Measurements from ENCODE around the gene ARSB. TPM values are rescaled to one million over a fixed set of nuclear protein-coding genes. Genes with fewer than 3 reads are reported as not detected.
A peak's percentile ranks its signal among the peaks of the same experiment; 100 is the strongest.

ARSB gene
- polyA plus RNA-seq, 6 donors from 2014 or later: 4.1 to 6.8 (median 5.4) TPM

DNA sequence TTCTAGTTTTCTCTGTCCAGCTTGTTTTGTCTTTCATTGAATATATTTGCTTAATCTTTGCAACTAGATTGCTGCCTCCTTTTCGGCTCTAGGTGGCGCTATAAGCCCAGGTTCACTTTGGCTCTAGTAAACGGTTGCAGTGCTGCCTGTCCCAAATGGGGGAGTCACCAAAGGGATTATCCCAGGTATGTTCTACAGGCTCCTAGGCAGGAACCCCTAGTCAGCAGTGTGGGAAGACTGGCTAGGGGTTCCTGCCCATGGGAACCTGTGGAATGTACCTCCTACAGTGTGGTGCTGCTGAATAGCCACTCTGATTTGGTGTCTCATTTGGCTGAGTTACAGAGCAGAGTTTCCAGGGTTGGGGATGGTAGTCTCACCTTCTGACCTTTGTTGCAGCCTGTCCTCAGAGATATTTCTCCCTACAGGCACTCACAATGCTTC lies 85.2 kb downstream of the ARSB start:
- DNase-seq: no peak
- ATAC-seq (ENCODE audit: low read depth in 2 of 2): no peak
- Mint-ChIP-seq H3K4me3 (no peak overlapping the region), H3K27me3 (no peaks in the 10 kb centered on the region), H3K36me3 (peaks cover 11 to 31% of the 10 kb centered on the region in 2 donors), H3K4me1 (peaks cover under 1 to 10% (median 5%) of the 10 kb centered on the region in 3 donors), H3K9me3 (peaks cover 9 to 23% (median 15%) of the 10 kb centered on the region in 7 donors), H3K27ac (no peak overlapping the region)

- Mint-ChIP-seq H3K9me3 (peaks cover 9 to 21% (median 14%) of the 10 kb centered on the region in 7 donors), H3K4me1 (peaks cover 15 to 22% (median 18%) of the 10 kb centered on the region in 3 donors), H3K27me3 (no peaks in the 10 kb centered on the region), H3K27ac (peak overlapping the region in 1 of 6 donors; percentile 58), H3K4me3 (no peak overlapping the region), H3K36me3 (peaks cover 16 to 28% of the 10 kb centered on the region in 2 donors)
- DNase-seq: no peak
- ATAC-seq (ENCODE audit: low read depth in 2 of 2): no peak
Observed at GRCh38 chr5:78896132-78896531, 89.0 kb downstream of the ARSB start.

DNA sequence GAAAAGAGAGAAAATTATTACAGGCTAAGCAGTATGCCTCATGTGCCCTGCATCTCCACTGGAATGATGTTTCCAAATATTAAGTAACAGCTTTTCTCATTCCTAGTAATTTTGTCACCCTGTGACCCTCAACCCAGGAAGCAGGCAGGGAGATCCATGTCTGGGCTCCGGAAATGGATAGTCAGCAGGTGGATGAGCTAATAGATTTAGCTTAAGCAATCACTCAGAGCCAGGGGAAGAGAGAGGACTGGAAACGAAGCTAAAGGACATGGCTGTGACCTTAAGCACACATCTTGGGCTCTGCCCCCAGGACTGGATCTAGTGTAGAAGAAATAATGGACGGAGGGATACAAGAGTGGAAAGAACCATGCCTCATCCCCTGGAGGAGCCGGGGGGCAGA lies 89.5 kb downstream of the ARSB start:
- Mint-ChIP-seq H3K4me3 (no peak overlapping the region), H3K4me1 (peaks cover 15 to 23% (median 22%) of the 10 kb centered on the region in 3 donors), H3K36me3 (peaks cover 16 to 22% of the 10 kb centered on the region in 2 donors), H3K27me3 (no peaks in the 10 kb centered on the region), H3K27ac (peak overlapping the region in 1 of 6 donors; percentile 58), H3K9me3 (peaks cover 6 to 21% (median 13%) of the 10 kb centered on the region in 7 donors)
- DNase-seq: no peak
- ATAC-seq (ENCODE audit: low read depth in 2 of 2): no peak

GRCh38 chr5:78893940-78894677 lies 91.0 kb downstream of the ARSB start:
- Mint-ChIP-seq H3K27me3 (no peaks in the 10 kb centered on the region), H3K4me3 (no peak overlapping the region), H3K4me1 (peaks cover 25 to 33% (median 25%) of the 10 kb centered on the region in 3 donors), H3K27ac (peak overlapping the region in 2 of 6 donors; percentile 73 to 80), H3K9me3 (peaks cover 3 to 9% (median 5%) of the 10 kb centered on the region in 7 donors), H3K36me3 (peaks cover 9 to 13% of the 10 kb centered on the region in 2 donors)
- no peak for ATAC-seq (ENCODE audit: low read depth in 2 of 2)
- no peak for DNase-seq

DNA sequence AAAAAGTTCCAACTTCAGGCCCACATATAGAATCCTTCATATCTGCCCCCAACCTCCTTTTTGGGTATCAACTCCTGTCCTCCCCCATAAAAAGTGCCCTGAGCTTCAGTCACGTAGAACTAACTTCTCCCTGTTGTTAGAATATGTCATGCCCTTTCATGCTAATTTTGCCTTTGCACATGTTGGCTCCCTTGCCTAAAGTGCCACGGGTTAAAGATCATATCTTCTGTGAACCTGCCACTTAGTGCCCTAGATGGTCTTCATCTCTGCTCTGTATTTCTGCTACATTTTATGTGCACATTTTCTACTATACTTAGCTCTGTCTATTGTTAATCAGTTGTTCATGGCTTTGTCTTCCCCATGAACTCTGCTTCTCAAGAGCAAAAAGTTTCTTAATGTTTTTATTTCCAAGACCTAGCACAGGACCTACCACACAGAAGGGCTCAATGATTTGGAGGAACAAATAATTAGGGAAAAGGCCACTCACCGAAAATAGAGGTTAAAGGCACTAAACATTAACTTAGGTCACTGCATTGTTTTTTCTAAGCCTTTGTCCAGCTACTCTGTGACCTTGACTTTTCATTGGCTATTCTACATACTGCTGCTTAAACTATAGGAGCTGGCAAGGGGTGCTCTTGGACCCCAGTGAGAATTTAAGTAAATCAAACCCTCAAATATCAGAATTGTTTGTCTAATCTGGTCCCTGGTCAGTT lies 94.3 kb downstream of the ARSB start:
- Mint-ChIP-seq H3K4me3 (no peak overlapping the region), H3K4me1 (peaks cover 38 to 62% (median 55%) of the 10 kb centered on the region in 3 donors), H3K9me3 (peaks cover 0 to 2% (median 0%) of the 10 kb centered on the region in 7 donors), H3K27me3 (no peaks in the 10 kb centered on the region), H3K27ac (no peak overlapping the region), H3K36me3 (peaks cover 5% of the 10 kb centered on the region in 2 donors)
- DNase-seq: no peak
- no peak for ATAC-seq (ENCODE audit: low read depth in 2 of 2)

DNA sequence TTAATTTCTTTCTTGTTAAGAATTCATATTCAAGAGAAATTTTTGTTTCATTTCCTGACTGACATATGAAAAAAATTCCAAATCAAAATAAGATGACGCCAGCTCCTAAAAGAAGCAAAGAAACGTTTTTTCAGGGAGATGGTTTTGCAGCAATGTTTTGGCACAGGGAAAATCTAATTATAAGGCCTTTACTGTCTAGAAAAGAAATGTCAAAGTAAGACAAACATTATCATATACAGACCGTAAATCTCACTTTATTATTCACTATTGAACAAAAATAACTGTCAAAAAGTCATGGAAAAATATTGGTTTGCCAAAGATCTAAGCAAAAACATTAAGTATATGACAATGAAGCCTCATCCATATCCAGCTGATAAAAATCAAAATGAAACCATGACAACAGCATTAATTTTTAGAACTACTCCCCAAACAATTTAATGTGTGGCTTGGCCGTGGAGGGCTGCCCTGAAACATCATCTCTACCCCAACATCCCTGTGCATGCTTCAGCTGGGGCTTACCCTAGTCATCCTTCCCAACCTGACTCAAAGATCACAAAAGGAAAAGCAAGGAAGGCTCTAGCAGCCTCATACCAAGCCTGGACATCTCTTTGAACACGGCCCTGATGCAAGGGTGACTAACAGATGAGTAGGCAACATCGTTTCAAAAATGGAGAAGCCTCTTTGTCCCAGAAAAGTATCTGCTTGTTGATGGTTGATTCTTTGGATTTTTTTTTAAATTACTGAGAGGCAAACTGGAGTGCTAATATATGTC lies 95.6 kb downstream of the ARSB start:
- Mint-ChIP-seq H3K36me3 (peaks cover 7 to 11% of the 10 kb centered on the region in 2 donors), H3K9me3 (peaks cover 0 to 2% (median 0%) of the 10 kb centered on the region in 7 donors), H3K27me3 (no peaks in the 10 kb centered on the region), H3K4me1 (peaks cover 28 to 57% (median 50%) of the 10 kb centered on the region in 3 donors), H3K27ac (peak overlapping the region in 1 of 6 donors; percentile 26), H3K4me3 (peak overlapping the region in 2 of 8 donors; percentile 12 to 36)
- DNase-seq (no peak), ATAC-seq (ENCODE audit: low read depth in 2 of 2) (no peak)

DNA sequence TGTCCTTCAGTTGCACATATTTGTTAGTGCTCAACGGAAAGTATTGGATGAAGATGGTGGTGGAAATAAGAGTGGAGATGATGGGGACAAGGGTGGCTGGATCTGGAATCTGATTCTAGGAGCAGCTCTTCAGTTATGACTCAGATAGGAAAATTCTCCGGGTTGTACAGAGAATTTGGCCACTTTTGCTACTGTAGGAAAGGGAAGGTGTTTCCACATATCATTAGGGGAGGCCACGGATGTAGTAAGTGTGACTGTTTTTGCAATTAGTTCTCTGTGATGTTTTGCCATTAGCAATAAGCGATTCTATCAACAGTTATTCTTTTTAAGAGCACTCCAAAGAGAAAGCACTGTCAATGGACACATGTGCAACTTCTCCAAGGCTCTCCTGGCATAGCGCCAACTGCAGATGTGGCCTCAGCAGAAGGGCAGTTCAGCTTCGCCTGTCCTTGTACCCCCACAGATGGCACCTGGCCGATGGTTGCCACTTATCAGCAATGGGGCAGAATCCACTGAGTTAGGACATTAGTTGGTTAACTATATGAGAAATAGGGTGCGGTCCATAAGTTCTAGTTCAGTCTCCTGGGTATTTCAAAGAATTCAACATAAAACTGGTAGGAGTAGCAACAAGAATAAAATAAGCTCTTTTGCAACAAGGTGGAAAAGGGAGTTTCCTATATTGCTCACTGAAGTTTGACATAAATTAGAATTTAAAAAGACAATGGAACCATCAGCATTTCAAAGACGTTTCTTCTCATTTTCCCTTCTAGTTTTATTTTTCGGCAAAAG lies 96.3 kb downstream of the ARSB start:
- no peak for DNase-seq
- Mint-ChIP-seq H3K4me1 (peaks cover 20 to 49% (median 42%) of the 10 kb centered on the region in 3 donors), H3K27ac (peak overlapping the region in 1 of 6 donors; percentile 16), H3K4me3 (peak overlapping the region in 2 of 8 donors; percentile 1 to 14), H3K27me3 (no peaks in the 10 kb centered on the region), H3K36me3 (peaks cover 8 to 11% of the 10 kb centered on the region in 2 donors), H3K9me3 (peaks cover 0 to 2% (median 0%) of the 10 kb centered on the region in 7 donors)
- no peak for ATAC-seq (ENCODE audit: low read depth in 2 of 2)

DNA sequence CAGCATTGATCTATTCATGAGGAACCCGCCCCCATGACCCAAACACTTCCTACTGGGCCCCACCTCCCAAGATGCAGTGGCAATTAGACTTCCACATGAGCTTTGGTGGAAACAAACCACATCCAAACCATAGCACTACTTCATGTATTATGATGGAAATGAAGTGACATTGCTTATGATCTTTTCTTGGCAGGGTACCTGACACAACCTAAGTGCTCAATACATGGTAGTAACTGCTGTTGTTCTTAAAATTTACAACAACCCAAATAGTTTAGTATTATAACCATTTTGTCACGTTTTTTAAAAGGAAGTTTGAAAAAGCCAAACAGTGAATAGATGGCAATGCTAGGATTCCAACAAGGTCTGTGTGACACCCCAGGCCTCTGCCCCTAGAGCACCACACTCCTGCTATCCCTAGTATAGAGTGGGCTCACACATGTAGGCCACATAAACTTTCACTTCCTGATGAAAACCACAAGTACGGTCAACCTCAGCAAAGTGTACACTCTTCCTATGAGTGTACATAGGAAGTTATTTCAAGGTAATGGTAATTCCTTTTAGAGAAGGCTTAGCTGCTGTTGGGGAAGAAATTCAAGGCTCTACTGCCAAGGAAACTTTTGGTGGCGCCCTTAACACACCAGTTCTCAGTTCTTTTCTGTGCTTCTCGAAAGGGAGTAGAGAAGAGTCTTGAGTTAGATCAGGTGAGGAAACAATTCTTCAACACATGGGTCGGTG lies 97.6 kb downstream of the ARSB start:
- H3K9me3 Mint-ChIP-seq: peaks cover 0 to 2% (median 0%) of the 10 kb centered on the region in 7 donors
- DNase-seq: peak; percentile 55
- peak; percentile 99 for ATAC-seq (ENCODE audit: low read depth in 2 of 2)
- peaks cover 8 to 11% of the 10 kb centered on the region in 2 donors for H3K36me3 Mint-ChIP-seq
- H3K27me3 Mint-ChIP-seq: no peaks in the 10 kb centered on the region
- peak overlapping the region in 2 of 6 donors; percentile 15 to 27 for H3K27ac Mint-ChIP-seq
- peaks cover 19 to 48% (median 40%) of the 10 kb centered on the region in 3 donors for H3K4me1 Mint-ChIP-seq
- peak overlapping the region in 4 of 8 donors; percentile 1 to 89 (median 50) for H3K4me3 Mint-ChIP-seq

- Mint-ChIP-seq H3K27ac (peak overlapping the region in 2 of 6 donors; percentile 37 to 59), H3K4me3 (peak overlapping the region in 1 of 8 donors; percentile 89), H3K9me3 (peaks cover 0 to 2% (median 0%) of the 10 kb centered on the region in 7 donors), H3K36me3 (peaks cover 8 to 11% of the 10 kb centered on the region in 2 donors), H3K27me3 (no peaks in the 10 kb centered on the region), H3K4me1 (peaks cover 19 to 48% (median 40%) of the 10 kb centered on the region in 3 donors)
- DNase-seq (no peak), ATAC-seq (ENCODE audit: low read depth in 2 of 2) (no peak)
Observed at GRCh38 chr5:78886341-78887230, 98.5 kb downstream of the ARSB start.

- Mint-ChIP-seq H3K4me3 (no peak overlapping the region), H3K36me3 (peaks cover 7 to 8% of the 10 kb centered on the region in 2 donors), H3K4me1 (peaks cover 1 to 7% (median 7%) of the 10 kb centered on the region in 3 donors), H3K9me3 (no peaks in the 10 kb centered on the region), H3K27me3 (no peaks in the 10 kb centered on the region), H3K27ac (peak overlapping the region in 1 of 6 donors; percentile 72)
- DNase-seq (no peak), ATAC-seq (ENCODE audit: low read depth in 2 of 2) (no peak)
Observed at GRCh38 chr5:78881884-78882283, 103.2 kb downstream of the ARSB start.

- Mint-ChIP-seq H3K27me3 (no peaks in the 10 kb centered on the region), H3K36me3 (peaks cover under 1 to 3% of the 10 kb centered on the region in 2 donors), H3K27ac (no peak overlapping the region), H3K4me3 (no peak overlapping the region), H3K4me1 (no peaks in the 10 kb centered on the region), H3K9me3 (no peaks in the 10 kb centered on the region)
- DNase-seq: no peak
- ATAC-seq (ENCODE audit: low read depth in 2 of 2): no peak
Observed at GRCh38 chr5:78879516-78879915, 105.6 kb downstream of the ARSB start.

Measured in naive B cell (primary cell).